HEK293 (cell line): Measurements from ENCODE around the gene MYCBPAP.

Source experiments
- KLF17 ChIP-seq: fragments of 450-650 bp; formaldehyde crosslinking; IDR thresholded peaks from 2 replicates; pipeline ENCODE4 v1.5.1; 2016; ENCODE audit warnings: missing biosample characterization, missing genetic modification characterization
- PATZ1 ChIP-seq: fragments of 450-650 bp; formaldehyde crosslinking; IDR thresholded peaks from 2 replicates; pipeline ENCODE4 v1.5.1; 2016; ENCODE audit warnings: missing biosample characterization, missing genetic modification characterization
- REPIN1 ChIP-seq: fragments of 450-650 bp; formaldehyde crosslinking; IDR thresholded peaks from 2 replicates; pipeline ENCODE4 v1.5.1; 2017; ENCODE audit warnings: missing biosample characterization, missing genetic modification characterization, low read depth
- SALL2 ChIP-seq: fragments of 450-650 bp; formaldehyde crosslinking; IDR thresholded peaks from 2 replicates; pipeline ENCODE4 v1.5.0; 2017; ENCODE audit warnings: missing biosample characterization, mild to moderate bottlenecking, missing genetic modification characterization, borderline replicate concordance
- ZFHX2 ChIP-seq: fragments of 450-650 bp; formaldehyde crosslinking; conservative IDR thresholded peaks from 2 replicates; pipeline ENCODE4 v1.5.1; 2016; ENCODE audit warnings: missing biosample characterization, missing genetic modification characterization
- ZFP41 ChIP-seq: fragments of 450-650 bp; formaldehyde crosslinking; IDR thresholded peaks from 2 replicates; pipeline ENCODE4 v1.5.1; 2016; ENCODE audit warnings: missing biosample characterization, missing genetic modification characterization, borderline replicate concordance
- ZNF350 ChIP-seq: fragments of 450-650 bp; formaldehyde crosslinking; IDR thresholded peaks from 2 replicates; pipeline ENCODE4 v1.5.0; 2017; ENCODE audit warnings: missing biosample characterization, mild to moderate bottlenecking, missing genetic modification characterization
- ZNF654 ChIP-seq: fragments of 450-650 bp; formaldehyde crosslinking; IDR thresholded peaks from 2 replicates; pipeline ENCODE4 v1.5.1; 2016; ENCODE audit warnings: low read depth, missing biosample characterization, missing genetic modification characterization
- ZNF660 ChIP-seq: fragments of 450-650 bp; IDR thresholded peaks from 2 replicates; pipeline ENCODE4 v1.5.1; 2018; ENCODE audit warnings: missing biosample characterization, mild to moderate bottlenecking, missing genetic modification characterization
- ZNF677 ChIP-seq: fragments of 450-650 bp; IDR thresholded peaks from 2 replicates; pipeline ENCODE4 v1.5.0; 2018; ENCODE audit warnings: missing biosample characterization, mild to moderate bottlenecking, missing genetic modification characterization, moderate library complexity
- ZNF704 ChIP-seq: fragments of 450-650 bp; formaldehyde crosslinking; IDR thresholded peaks from 2 replicates; pipeline ENCODE4 v1.5.1; 2016; ENCODE audit warnings: missing biosample characterization, missing genetic modification characterization
- TF ChIP-seq, protein P1 (sequence below): fragments of 450-650 bp; formaldehyde crosslinking; IDR thresholded peaks from 2 replicates; pipeline ENCODE4 v1.5.1; 2016; ENCODE audit warnings: missing biosample characterization, missing genetic modification characterization
- TF ChIP-seq, protein P2 (sequence below): fragments of 450-650 bp; formaldehyde crosslinking; IDR thresholded peaks from 2 replicates; pipeline ENCODE4 v1.5.1; 2016; ENCODE audit warnings: missing biosample characterization, missing genetic modification characterization
- TF ChIP-seq, protein P3 (sequence below): fragments of 450-650 bp; formaldehyde crosslinking; IDR thresholded peaks from 2 replicates; pipeline ENCODE4 v1.5.1; 2016; ENCODE audit warnings: missing biosample characterization, missing genetic modification characterization

DNA sequence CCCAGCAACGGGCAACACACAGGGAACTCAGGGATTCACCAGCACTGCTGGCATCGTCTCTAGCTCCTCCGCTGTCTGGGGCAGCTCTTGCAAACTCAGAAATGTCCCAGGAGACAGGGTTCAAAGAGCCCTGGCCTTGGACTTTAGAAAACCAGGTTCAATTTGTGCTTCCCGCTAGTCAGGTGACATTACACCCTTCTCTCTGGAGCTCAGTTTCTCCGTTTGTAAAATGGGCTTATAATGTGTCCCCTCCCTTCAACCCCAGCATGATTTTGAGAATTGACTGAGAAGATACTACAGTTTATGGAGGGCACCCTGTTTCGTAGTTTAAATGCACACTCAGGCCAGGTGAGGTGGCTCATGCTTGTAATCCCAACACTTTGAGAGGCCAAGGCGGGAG lies 1.9 kb upstream of the MYCBPAP start:
- TF ChIP-seq ZFP41 (tag by site-specific recombination) (no peak), ZFHX2 (tag by site-specific recombination) (no peak), REPIN1 (no peak), ZNF660 (no peak), KLF17 (tag by site-specific recombination) (no peak), ZNF350 (no peak), ZNF677 (no peak), ZNF704 (no peak), ZNF654 (tag by site-specific recombination) (no peak), SALL2 (no peak), PATZ1 (tag by site-specific recombination) (no peak)
- TF ChIP-seq, protein P1, sequence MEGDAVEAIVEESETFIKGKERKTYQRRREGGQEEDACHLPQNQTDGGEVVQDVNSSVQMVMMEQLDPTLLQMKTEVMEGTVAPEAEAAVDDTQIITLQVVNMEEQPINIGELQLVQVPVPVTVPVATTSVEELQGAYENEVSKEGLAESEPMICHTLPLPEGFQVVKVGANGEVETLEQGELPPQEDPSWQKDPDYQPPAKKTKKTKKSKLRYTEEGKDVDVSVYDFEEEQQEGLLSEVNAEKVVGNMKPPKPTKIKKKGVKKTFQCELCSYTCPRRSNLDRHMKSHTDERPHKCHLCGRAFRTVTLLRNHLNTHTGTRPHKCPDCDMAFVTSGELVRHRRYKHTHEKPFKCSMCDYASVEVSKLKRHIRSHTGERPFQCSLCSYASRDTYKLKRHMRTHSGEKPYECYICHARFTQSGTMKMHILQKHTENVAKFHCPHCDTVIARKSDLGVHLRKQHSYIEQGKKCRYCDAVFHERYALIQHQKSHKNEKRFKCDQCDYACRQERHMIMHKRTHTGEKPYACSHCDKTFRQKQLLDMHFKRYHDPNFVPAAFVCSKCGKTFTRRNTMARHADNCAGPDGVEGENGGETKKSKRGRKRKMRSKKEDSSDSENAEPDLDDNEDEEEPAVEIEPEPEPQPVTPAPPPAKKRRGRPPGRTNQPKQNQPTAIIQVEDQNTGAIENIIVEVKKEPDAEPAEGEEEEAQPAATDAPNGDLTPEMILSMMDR (tag by site-specific recombination) = no peak
- TF ChIP-seq, protein P2, sequence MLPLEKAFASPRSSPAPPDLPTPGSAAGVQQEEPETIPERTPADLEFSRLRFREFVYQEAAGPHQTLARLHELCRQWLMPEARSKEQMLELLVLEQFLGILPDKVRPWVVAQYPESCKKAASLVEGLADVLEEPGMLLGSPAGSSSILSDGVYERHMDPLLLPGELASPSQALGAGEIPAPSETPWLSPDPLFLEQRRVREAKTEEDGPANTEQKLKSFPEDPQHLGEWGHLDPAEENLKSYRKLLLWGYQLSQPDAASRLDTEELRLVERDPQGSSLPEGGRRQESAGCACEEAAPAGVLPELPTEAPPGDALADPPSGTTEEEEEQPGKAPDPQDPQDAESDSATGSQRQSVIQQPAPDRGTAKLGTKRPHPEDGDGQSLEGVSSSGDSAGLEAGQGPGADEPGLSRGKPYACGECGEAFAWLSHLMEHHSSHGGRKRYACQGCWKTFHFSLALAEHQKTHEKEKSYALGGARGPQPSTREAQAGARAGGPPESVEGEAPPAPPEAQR (tag by site-specific recombination) = no peak
- TF ChIP-seq, protein P3, sequence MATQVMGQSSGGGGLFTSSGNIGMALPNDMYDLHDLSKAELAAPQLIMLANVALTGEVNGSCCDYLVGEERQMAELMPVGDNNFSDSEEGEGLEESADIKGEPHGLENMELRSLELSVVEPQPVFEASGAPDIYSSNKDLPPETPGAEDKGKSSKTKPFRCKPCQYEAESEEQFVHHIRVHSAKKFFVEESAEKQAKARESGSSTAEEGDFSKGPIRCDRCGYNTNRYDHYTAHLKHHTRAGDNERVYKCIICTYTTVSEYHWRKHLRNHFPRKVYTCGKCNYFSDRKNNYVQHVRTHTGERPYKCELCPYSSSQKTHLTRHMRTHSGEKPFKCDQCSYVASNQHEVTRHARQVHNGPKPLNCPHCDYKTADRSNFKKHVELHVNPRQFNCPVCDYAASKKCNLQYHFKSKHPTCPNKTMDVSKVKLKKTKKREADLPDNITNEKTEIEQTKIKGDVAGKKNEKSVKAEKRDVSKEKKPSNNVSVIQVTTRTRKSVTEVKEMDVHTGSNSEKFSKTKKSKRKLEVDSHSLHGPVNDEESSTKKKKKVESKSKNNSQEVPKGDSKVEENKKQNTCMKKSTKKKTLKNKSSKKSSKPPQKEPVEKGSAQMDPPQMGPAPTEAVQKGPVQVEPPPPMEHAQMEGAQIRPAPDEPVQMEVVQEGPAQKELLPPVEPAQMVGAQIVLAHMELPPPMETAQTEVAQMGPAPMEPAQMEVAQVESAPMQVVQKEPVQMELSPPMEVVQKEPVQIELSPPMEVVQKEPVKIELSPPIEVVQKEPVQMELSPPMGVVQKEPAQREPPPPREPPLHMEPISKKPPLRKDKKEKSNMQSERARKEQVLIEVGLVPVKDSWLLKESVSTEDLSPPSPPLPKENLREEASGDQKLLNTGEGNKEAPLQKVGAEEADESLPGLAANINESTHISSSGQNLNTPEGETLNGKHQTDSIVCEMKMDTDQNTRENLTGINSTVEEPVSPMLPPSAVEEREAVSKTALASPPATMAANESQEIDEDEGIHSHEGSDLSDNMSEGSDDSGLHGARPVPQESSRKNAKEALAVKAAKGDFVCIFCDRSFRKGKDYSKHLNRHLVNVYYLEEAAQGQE (tag by site-specific recombination) = no peak
